ENCODE data around the gene ZFYVE19. TPM values are rescaled to one million over a fixed set of nuclear protein-coding genes. Genes with fewer than 3 reads are reported as not detected.
A peak's percentile ranks its signal among the peaks of the same experiment; 100 is the strongest.
"Not testable (repeated sequence)": the region's sequence is repeated elsewhere in the genome, so short reads cannot be mapped to it uniquely, and the experiment has no call there.

ZFYVE19 gene
- total RNA-seq, 4 donors from 2014 or later = 13.5 to 29.5 (median 21.1) TPM

DNA sequence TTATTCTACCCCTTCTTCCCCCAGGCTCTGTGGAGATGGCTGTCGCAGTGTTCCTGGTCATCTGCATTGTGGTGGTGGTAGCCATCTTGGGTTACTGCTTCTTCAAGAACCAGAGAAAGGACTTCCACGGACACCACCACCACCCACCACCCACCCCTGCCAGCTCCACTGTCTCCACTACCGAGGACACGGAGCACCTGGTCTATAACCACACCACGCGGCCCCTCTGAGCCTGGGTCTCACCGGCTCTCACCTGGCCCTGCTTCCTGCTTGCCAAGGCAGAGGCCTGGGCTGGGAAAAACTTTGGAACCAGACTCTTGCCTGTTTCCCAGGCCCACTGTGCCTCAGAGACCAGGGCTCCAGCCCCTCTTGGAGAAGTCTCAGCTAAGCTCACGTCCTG, 49.9 kb downstream of the ZFYVE19 start:
- no peak for ATAC-seq (ENCODE audit: low FRiP score)
- TF ChIP-seq CTCF (IDR thresholded peaks at IDR 0.05) = no peak
- no peak for DNase-seq (ENCODE audit: low spot score)

DNA sequence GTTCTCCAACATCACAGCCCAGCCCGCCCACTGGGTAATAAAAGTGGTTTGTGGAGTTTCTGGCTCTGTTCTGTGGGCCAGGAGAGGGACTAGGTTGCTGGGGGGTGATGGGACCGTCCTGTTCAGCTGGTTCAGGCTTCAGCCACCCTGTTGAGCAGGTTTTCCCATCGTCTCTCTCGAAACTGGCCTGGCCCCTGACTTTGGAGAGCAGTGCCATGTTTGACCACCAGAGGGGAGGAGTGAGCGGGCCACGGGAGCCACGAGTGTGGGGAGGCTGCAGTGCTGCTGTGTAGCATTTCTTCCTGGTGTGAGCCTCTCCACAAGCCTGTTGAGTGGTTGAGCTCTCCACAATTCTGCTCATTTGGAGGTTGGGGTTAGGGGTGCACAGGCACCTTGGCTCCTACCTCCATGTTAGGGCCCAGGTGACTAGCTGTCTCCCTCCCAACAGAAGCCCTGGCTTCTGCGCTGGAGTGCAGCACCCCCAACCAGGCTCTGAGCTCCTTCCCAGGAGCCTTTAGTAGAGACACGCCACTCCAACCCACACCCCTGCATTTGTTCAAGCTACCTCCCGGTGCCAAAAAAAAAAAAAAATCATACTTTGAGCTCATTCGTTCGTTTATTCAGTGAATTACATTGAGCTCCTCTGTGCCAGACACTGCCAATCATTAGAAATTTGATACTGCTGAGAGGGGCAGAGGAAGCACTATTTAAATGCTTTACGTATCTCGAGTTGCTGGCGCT, 50.9 kb downstream of the ZFYVE19 start:
- TF ChIP-seq CTCF (IDR thresholded peaks at IDR 0.05) = peak in 2 of 3 donors; percentile 59 to 71
- DNase-seq (ENCODE audit: low spot score) (peak; percentile 68), ATAC-seq (ENCODE audit: low FRiP score) (peak; percentile 79)

- peak; percentile 30 for ATAC-seq (ENCODE audit: low FRiP score)
- TF ChIP-seq CTCF (IDR thresholded peaks at IDR 0.05) = no peak
- DNase-seq (ENCODE audit: low spot score) = no peak
Measured at GRCh38 chr15:40858706-40859105, 51.8 kb downstream of the ZFYVE19 start.

- no peak for TF ChIP-seq CTCF (IDR thresholded peaks at IDR 0.05)
- ATAC-seq (ENCODE audit: low FRiP score) = no peak
- DNase-seq (ENCODE audit: low spot score) = peak; percentile 70
Measured at GRCh38 chr15:40859206-40859851, 52.4 kb downstream of the ZFYVE19 start.

DNA sequence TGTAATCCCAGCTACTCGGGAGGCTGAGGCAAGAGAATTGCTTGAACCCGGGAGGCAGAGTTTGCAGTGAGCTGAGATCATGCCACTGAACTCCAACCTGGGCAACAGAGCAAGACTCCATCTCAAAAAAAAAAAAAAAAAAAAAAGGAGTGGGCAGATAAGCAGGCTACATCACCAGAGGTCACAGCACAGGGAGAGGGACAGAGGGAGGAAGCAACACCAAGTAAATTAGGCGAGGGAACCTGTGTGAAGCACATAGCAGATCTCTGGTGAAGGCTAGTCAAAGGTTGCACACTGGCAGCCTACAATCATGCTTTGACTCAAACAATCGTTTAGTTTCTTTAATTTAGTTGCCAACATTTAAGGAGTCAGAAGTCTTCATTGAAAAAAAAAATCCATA, 54.3 kb downstream of the ZFYVE19 start:
- ATAC-seq (ENCODE audit: low FRiP score); DNase-seq (ENCODE audit: low spot score): not testable (repeated sequence)

DNA sequence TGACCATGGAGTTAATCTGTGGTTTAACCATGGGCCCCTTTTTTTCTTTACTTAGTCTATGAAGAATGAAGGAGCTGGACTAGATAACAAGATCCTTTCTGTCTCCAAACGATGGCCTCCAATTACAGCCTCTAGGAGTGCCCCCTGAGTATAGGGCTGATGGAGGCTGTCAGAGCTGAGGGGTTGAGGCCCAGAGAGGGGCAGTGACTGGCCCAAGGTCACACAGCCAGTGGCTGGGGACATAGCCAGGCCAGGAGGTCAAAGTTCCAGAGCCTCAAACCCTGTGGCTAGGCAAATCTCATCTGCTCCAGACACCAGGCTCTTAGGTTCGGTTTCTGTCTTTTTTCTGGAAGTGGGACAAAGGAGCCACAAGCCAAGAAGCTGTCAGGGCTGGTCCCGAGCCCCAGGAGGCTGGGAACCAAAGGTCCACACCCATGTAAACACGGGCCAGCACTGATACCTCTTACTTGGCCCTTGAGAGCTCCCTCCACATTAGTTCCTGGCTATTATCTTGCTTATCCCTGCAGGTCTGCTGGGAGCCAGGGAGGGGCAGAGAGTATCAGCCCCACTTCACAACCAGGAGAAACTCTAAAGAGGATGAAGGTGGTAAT, 56.9 kb downstream of the ZFYVE19 start:
- DNase-seq (ENCODE audit: low spot score) = no peak
- no peak for TF ChIP-seq CTCF (IDR thresholded peaks at IDR 0.05)
- no peak for ATAC-seq (ENCODE audit: low FRiP score)

Small RNA genes within 50 kb of the gene (small RNA-seq; reads per million reads assigned to genes)
- not detected for gene SUMO2P15

Other genes starting within 250 kb of the ZFYVE19 start
- gene CCDC32, start 242.0 kb upstream of the ZFYVE19 start, total RNA-seq = 10 to 100 TPM; 26.0 to 37.2 (median 33.4) TPM
- 1 to 10 TPM; 2.3 to 7.8 (median 4.5) TPM for gene RPUSD2, start 237.8 kb upstream of the ZFYVE19 start, total RNA-seq
- 1 to 10 TPM in 2 of 4 donors, under 1 TPM in 2; 0.19 to 3.5 (median 1.1) TPM for gene KNL1, start 212.8 kb upstream of the ZFYVE19 start, total RNA-seq
- gene RAD51, start 111.9 kb upstream of the ZFYVE19 start, total RNA-seq = under 1 TPM in 2 of 4 donors, not detected in 2; 0.84 TPM
- gene RMDN3, start 51.8 kb upstream of the ZFYVE19 start, total RNA-seq = 10 to 100 TPM; 32.8 to 50.8 (median 43.7) TPM
- gene GCHFR, start 43.0 kb upstream of the ZFYVE19 start, total RNA-seq = 100 to 1,000 TPM in 2 of 4 donors, 10 to 100 TPM in 2; 42.5 to 129 (median 97.1) TPM
- gene C15orf62, start 37.1 kb upstream of the ZFYVE19 start, total RNA-seq = 1 to 10 TPM in 1 of 4 donors, under 1 TPM in 2, not detected in 1; 0.19 to 1.3 (median 0.50) TPM
- 10 to 100 TPM in 3 of 4 donors, 1 to 10 TPM in 1; 8.8 to 21.1 (median 17.1) TPM for gene DNAJC17, start 384 bp downstream of the ZFYVE19 start, total RNA-seq
- not detected for gene PPP1R14D, start 21.6 kb downstream of the ZFYVE19 start, total RNA-seq
- 10 to 100 TPM in 2 of 4 donors, 1 to 10 TPM in 1, under 1 TPM in 1; 0.95 to 16.2 (median 11.7) TPM for gene SPINT1, start 37.0 kb downstream of the ZFYVE19 start, total RNA-seq
- gene RHOV, start 67.1 kb downstream of the ZFYVE19 start, total RNA-seq = not detected
- 10 to 100 TPM; 25.2 to 32.9 (median 28.9) TPM for gene VPS18, start 87.4 kb downstream of the ZFYVE19 start, total RNA-seq
- gene DLL4, start 122.3 kb downstream of the ZFYVE19 start, total RNA-seq = 10 to 100 TPM in 2 of 4 donors, 1 to 10 TPM in 2; 5.8 to 27.6 (median 10.1) TPM
- 10 to 100 TPM in 2 of 4 donors, 1 to 10 TPM in 1, under 1 TPM in 1; 0.63 to 63.6 (median 13.4) TPM for gene CHAC1, start 146.4 kb downstream of the ZFYVE19 start, total RNA-seq